HG03103 (cell line): ENCODE data around the gene PCSK9.
"Not testable (repeated sequence)": the region's sequence is repeated elsewhere in the genome, so short reads cannot be mapped to it uniquely, and the experiment has no call there.

Experiments used
- ATAC-seq: cut with Tn5 transposase; IDR thresholded peaks from one replicate; pipeline ENCODE4 v1.9.1; 2021; ENCODE audit warnings: low read depth; ENCODE audit not compliant: unreplicated experiment

Gene PCSK9

GRCh38 chr1:55073187-55073916 is 34.0 kb downstream of the PCSK9 start:
- ATAC-seq, result peak; percentile 61

DNA sequence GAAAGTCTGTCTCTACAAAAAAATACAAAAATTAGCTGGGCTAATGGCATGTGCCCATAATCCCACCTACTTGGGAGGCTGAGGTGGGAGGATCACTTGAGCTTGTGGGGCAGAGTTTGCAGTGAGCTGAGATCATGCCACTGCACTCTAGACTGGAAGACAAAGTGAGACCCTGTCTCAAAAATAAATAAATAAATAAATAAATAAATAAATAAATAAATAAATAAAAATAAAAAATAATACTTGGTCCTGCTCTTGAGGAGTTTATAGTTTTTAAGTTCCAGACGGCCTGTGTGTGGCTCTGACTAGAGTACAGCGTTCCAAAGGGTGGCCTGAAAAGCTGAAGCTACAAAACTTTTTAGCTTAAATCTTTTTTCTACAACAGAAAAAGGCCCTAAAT is 35.1 kb downstream of the PCSK9 start:
- ATAC-seq, result no peak

DNA sequence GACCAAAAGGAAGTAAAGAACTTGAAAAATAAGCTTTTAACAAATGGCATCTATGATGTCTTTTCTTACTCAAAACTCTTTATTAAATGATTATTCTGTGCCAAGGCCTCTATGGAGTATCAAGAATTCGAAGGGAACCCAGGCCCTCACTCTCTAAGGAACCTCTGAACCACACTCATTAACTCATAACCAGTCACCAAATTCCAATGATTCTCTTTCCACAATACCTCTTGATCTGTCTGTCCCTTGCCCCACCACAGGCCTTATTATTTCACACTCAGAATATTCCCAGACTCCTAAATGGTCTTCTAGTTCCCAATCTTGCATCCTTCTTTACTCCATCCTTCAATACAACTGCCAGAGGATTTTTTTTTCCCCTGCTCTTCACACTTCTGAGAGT is 37.0 kb downstream of the PCSK9 start:
- no peak for ATAC-seq

- ATAC-seq, result no peak
These were observed 39.1 kb downstream of the PCSK9 start for GRCh38 chr1:55078470-55078869.

- ATAC-seq, result no peak
These were observed 40.3 kb downstream of the PCSK9 start for GRCh38 chr1:55079651-55080050.

DNA sequence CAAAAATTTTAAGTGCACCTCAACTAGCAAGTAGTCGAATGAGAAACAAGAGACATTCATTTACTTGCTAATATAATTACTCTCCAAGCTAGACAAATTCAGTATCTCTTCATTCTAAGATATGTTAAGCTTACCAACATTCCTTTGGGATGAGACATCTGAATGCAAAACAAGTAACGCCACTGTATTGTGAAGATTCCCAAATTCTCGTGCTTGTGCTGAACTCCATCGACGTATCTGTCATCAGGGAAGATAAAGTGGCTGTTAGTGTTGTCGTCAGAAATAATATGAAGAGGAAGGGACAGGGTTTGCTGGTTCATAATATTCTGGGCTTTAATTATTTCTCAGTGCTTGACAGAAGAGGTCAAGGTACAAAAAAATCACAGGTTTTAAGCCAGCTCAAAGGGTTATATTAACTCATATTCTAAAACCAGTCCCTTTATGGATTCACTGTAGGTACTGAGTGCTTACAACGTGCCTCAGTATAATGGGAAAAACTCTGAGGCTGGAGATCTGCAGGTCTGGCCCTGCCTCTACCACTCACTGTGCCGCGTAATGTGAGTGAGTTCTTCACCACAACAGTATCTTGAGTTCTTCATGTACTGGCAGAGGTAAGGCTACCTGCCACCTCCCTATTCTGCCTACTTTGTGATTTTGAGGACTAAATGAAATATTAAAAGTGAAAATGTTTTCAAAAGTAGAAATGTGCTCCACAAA is 42.0 kb downstream of the PCSK9 start:
- no peak for ATAC-seq

GRCh38 chr1:55081905-55082296 is 42.6 kb downstream of the PCSK9 start:
- no peak for ATAC-seq

DNA sequence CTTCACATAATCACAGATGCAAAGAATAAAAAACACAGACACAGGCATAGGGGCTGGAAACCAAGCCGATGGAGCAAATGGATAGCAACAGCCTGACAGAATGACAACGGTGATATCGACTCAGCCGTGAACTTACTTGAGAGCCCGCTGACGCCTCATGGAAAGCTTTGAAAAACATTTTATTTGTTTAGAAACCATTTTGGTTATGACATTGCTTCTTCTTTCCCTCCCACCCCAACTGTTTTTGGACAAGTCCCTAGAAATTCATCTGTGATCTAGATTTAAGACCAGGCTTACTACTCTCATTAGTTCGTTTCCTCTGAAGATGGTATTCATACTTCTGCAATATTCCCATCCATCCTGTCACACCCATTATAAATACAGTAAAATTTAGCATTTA is 44.9 kb downstream of the PCSK9 start:
- no peak for ATAC-seq

GRCh38 chr1:55087439-55087838 is 48.1 kb downstream of the PCSK9 start:
- no peak for ATAC-seq

GRCh38 chr1:55088413-55088812 is 49.1 kb downstream of the PCSK9 start:
- ATAC-seq, result no peak

- ATAC-seq, result no peak
These were observed 50.3 kb downstream of the PCSK9 start for GRCh38 chr1:55089683-55090082.

DNA sequence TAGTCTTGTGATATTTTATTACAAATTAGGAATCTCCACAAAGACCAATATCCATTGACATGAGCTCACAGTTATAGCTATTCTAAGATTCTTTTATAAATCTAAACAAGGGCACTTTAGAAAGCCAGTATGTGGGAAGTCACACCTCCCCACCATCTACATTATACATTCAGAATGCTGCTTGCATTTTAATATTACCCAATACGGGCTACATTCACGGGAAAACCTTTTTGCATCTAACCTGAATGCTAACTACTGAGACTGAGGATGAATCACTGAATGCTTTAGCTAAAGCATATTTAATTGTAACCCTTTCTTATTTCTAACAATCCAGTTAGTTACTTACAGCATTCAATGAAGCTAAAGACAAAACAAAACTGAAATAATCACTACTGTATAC is 53.1 kb downstream of the PCSK9 start:
- ATAC-seq, result no peak

DNA sequence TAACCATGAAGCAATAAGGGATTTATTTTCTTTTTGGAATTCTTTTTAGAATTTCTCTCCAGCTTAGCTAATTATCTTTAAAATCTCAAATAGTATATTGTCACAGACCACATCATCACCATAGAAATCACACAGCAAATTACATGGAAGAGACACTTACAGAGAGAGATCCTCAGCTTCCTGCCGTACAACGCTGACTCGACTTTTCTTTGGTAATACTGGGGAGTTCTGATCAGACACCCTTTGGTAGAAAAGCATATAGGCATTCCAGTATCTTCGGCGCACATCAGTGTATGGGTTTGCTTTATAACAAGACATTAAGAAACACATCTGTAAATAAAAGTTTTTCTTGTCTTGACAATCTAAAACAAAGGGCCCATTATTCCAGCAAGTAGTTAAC is 55.7 kb downstream of the PCSK9 start:
- ATAC-seq, result no peak

DNA sequence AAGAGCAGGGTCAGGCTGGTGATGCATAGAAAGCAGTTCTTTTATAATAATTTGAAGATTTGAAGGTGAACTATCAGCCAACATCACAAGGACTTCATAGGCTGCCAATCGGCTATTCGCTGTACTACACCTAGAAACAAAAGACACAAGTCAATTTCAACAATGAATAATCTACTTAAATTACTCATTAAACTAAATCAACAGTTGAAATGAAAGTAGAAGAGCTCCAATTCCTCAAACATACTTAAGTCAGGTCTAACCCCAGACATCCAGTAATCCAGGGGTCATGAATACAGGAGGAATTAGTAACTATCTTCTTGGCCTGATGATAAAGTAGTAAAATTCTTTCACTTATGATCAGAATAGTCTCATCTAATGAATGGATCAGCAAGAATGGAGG is 64.5 kb downstream of the PCSK9 start:
- no peak for ATAC-seq

- ATAC-seq, result no peak
These were observed 67.8 kb downstream of the PCSK9 start for GRCh38 chr1:55107101-55107500.

DNA sequence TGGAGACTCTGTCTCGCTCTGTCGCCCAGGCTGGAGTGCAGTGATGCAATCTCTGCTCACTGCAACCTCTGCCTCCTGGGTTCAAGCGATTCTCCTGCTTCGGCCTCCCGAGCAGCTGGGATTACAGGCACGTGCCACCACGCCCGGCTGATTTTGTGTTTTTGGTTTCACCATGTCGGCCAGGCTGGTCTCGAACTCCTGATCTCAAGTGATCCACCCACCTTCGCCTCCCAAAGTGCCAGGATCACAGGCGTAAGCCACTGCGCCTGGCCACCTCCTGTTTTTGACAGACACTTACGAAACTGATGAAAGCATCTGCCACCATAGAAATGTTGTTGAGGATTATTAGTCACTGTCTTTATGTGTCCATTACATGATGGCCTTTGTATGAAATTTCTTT is 69.7 kb downstream of the PCSK9 start:
- not testable (repeated sequence) for ATAC-seq
